HS-27A (cell line): Measurements from ENCODE around the gene PAQR7.

Source experiments
- DNase-seq: peaks from one replicate; pipeline ENCODE4 v3.0.0-alpha.2; 2012; ENCODE audit warnings: low read depth, missing footprints

Gene PAQR7

DNA sequence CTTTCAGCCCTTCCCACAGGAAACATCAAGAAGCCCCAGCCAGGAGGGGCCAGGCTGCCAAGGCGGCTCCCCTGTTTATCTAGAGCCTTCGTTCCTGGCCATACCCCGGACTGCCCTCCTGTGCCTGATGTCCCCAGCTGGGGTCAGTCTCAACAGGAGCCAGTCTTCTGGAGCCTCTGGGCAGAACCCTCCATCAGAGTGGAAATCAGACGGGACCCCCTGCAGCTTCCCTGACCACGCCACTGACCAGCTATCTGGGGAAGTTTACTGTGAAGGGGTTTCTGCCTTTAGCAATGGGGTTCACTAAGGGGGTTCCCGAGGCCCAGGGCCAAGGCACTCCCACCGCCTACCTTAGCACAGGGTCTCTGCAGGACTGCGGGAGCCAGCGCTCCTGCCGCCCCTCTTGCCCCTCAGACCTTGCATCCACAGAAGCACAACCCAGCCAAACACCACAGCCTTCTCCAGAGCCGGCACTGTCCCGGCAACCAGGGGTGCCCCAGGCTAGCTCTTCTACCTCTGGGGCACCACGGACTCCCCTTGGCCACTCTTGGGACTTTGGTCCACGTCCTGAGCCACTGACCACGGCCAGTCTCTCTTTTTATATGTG is 59.3 kb downstream of the PAQR7 start:
- no peak for DNase-seq

DNA sequence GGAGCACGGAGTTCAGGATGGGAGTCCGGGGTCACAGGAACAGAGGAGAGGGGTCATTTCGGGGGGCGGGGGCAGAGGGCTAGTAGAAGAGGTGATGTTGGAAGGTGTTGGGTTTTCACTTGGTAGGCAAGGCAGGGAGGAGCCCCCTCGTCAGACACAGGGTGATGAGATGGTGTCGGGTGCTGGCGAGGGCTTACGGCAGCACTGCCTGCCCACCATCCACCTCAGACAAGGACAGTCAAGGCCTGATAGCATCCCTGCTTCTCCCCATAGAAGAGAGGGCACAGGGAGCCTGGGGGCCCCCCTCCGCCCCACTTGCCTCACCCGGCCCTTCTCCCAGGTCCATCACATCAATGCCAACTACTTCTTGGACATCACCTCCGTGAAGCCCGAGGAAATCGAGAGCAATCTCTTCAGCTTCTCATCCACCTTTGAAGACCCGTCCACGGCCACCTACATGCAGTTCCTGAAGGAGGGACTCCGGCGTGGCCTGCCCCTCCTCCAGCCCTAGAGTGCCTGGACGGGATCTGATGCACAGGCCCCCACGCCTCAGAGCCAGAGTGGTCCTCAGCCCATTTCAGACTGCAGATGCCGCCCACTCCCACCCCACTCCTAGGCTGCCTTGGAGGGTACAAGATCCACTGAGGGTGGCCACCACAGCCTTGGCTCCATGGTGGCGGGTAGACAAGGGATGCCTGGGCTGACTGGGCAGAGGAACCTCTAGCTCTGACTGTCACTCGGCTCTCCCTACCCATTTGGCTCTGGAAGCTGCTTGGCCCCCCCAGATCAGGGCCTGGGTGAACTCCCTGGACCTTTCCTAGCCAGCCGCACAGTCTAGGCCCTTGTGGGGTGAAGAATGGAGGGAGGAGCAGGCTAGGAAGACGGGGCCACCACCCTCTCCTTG is 60.0 kb downstream of the PAQR7 start:
- DNase-seq: no peak

DNA sequence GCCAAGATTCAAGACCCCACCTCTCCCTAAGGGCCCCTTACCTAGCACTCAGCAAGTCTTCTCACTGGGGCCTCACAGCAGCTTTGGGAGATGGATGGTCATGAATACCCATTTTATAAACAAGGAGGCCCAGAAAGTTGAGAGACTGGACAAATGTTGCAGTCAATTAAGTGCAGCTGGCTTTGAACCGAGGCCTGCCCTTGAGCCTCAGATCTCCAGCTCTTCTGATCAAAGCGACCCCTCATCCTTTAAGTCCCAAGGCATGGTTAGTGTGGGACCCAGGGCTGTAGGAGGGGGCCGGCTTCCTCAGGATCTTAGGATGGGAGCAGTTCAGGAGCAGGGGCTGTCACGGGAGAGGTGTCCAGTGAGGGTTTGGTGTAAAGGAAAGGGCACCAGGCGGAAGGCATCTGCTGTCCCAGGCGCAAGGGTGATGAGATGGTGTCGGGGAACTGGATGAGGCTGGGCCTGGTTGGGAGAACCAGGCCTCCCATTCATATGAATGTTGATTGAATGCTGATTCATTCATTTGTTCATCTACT is 60.9 kb downstream of the PAQR7 start:
- no peak for DNase-seq

DNA sequence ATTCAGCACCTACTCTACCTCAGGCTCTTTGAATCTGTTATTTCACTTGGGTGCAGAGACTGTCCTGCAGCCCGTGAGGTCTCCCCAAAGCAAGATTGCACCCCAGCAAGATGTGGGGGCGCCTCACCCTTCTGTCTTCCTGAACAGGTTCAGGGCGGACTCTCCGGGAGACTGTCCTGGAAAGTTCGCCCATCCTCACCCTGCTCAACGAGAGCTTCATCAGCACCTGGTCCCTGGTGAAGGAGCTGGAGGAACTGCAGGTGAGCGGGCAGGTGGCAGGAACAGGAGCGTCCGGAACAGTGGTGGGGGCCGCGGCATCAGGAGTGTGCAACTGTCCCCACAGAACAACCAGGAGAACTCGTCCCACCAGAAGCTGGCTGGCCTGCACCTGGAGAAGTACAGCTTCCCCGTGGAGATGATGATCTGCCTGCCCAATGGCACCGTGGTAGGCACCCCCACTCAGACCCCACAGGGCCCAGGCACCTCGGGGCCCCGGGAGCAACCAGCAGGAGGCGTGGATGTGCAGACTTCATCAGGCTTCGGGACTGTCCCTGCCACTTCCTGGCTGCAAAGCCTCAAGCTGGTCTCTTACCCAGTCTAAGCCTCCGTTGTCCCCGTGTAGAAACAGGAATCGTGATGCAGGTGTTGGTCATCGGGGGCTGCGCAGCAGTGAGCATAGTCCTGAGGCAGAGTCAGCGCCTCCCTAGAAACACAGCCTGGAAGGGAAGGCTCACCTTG is 61.6 kb downstream of the PAQR7 start:
- no peak for DNase-seq

DNA sequence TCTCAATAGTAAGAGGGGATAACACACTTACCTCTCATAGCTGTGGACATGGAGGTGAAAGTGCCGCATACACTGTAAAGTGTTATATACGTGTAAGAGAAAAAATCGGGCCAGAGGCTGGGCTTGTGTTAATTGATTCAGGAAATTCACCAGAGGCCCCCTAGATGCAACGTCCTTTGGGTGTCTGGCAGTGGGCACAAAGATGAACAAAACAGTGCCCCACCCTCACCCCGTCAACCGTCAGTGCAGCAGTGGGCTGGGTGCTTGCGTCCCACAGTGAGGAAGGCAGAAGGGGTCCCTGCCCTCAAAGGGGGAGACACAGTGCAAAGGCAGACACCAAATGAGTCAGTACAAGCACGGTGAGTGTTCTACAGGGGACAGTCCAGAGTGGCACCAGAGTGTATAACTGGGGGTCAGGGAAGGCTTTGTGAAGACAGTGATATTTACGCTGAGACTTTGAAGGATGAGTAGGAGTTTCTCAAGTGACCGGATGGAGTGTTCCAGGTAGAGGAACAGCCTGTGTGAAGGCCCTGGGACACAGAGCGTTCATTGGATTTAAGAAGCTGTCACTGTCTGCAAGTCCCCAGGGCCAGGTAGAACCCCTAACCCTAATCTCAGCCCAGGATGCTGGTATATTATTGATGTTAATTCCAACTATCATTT is 62.3 kb downstream of the PAQR7 start:
- no peak for DNase-seq
